Fibroblast of pulmonary artery (primary cell): ENCODE measurements around the gene XPNPEP1.

ENCODE experiments used
- DNase-seq: peaks from one replicate; pipeline ENCODE4 v3.0.0-alpha.2; 2010; ENCODE audit warnings: low read depth
- H3K4me3 ChIP-seq: replicated peaks from 2 replicates; pipeline ENCODE4 v1.5.1; 2011; ENCODE audit warnings: low read depth, mild to moderate bottlenecking, control low read depth, low read length, moderate library complexity
- CTCF ChIP-seq: IDR thresholded peaks from 2 replicates; pipeline ENCODE4 v1.5.1; 2011; ENCODE audit warnings: mild to moderate bottlenecking, control low read depth, low read length, inconsistent platforms; ENCODE audit errors: missing control alignments

XPNPEP1 gene

DNA sequence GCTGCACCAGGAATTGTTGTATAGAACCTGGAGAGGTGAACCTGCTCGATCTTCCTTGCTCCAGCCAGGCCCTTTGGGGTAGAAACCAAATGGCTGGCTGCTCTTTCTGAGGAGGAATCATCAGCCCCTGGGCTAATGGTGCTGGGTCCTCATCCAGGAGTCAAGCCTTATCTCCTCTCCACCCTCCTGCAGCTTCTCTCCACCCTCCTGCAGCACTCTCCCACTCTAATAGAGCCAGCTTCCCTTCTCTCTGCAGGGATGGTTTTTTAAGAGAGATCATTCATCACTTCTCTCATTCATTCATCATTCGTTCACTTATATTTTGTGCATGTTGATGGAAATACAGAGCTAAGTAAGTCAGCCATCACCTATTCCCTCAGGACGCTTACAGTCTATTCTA lies 103.5 kb downstream of the XPNPEP1 start:
- TF ChIP-seq CTCF = no peak
- DNase-seq = no peak
- no peak overlapping the region for H3K4me3 ChIP-seq
